AG09309 (cell line): ENCODE measurements around the gene NCMAP.
A peak's percentile ranks its signal among the peaks of the same experiment; 100 is the strongest.

Experiments
- DNase-seq: peaks from one replicate; pipeline ENCODE4 v3.0.0-alpha.2; 2010; ENCODE audit warnings: low read depth
- H3K4me3 ChIP-seq: 2 replicates; pipeline ENCODE4 v1.5.1; 2011; ENCODE audit warnings: mild to moderate bottlenecking, low read depth, low read length, moderate library complexity; ENCODE audit not compliant: control insufficient read depth
- CTCF ChIP-seq: IDR thresholded peaks from 2 replicates; pipeline ENCODE4 v1.5.1; 2011; ENCODE audit warnings: mild to moderate bottlenecking, low read depth, low read length, inconsistent platforms; ENCODE audit not compliant: insufficient read depth, control insufficient read depth; ENCODE audit errors: missing control alignments

The NCMAP gene

GRCh38 chr1:24636661-24637357, 80.9 kb downstream of the NCMAP start:
- no peak overlapping the region for H3K4me3 ChIP-seq
- no peak for DNase-seq
- TF ChIP-seq CTCF: no peak

- H3K4me3 ChIP-seq: no peak overlapping the region
- no peak for TF ChIP-seq CTCF
- DNase-seq: no peak
These were observed 83.2 kb downstream of the NCMAP start for GRCh38 chr1:24639094-24639493.

GRCh38 chr1:24639881-24640280, 84.0 kb downstream of the NCMAP start:
- H3K4me3 ChIP-seq: no peak overlapping the region
- no peak for TF ChIP-seq CTCF
- no peak for DNase-seq

DNA sequence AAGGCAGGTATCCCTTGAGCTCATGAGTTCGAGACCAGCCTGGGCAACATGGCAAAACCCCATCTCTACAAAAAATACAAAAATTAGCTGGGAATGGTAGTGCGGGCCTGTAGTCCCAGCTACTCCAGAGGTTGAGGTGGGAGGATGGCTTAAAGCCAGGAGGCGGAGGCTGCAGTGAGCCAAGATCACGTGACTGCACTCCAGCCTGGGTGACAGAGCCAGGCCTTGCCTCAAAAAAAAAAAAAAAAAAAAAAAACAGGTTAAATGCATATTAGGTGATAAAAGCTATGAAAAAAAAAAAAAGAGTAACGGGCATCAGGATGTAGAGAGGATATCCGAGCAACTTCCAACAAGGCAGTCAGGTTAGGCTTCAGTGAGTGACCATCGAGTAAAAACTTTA, 84.4 kb downstream of the NCMAP start:
- DNase-seq: no peak
- no peak for TF ChIP-seq CTCF
- no peak overlapping the region for H3K4me3 ChIP-seq

GRCh38 chr1:24641646-24642151, 85.8 kb downstream of the NCMAP start:
- peak overlapping the region; percentile 88 for H3K4me3 ChIP-seq
- no peak for DNase-seq
- TF ChIP-seq CTCF: no peak

GRCh38 chr1:24642481-24643362, 86.8 kb downstream of the NCMAP start, which contains the start of gene SRRM1:
Gene SRRM1, plus strand, starts transcription at chr1:24643302. Its CDS starts 25 bp downstream, at chr1:24643327.
- peak; percentile 99 for DNase-seq
- TF ChIP-seq CTCF: peak; percentile 10
- H3K4me3 ChIP-seq: peak within 1 kb of the TSS; percentile 88
